Activated T-cell treated with anti-CD3 and anti-CD28 coated beads for 4 hours (primary cell): Measurements from ENCODE around the gene OR10X1.

Experiments used
- DNase-seq: peaks from one replicate; pipeline ENCODE4 v3.0.0-alpha.2; 2020

The OR10X1 gene

GRCh38 chr1:158579733-158580132, at the start of gene OR10X1:
Gene OR10X1, minus strand, starts transcription at chr1:158579899. Its CDS starts 0 bp downstream, at chr1:158579899.
- DNase-seq, result no peak

GRCh38 chr1:158613764-158614163, 34.1 kb upstream of the OR10X1 start:
- DNase-seq, result no peak

GRCh38 chr1:158611916-158612315, 32.2 kb upstream of the OR10X1 start:
- DNase-seq, result no peak

- DNase-seq, result no peak
Measured at GRCh38 chr1:158607296-158607695, 27.6 kb upstream of the OR10X1 start.

GRCh38 chr1:158604968-158605367, 25.3 kb upstream of the OR10X1 start, which contains the start of gene OR10Z1:
Gene OR10Z1, plus strand, starts transcription at chr1:158605268. Its CDS starts 1,171 bp downstream, at chr1:158606439.
- DNase-seq, result no peak

GRCh38 chr1:158600735-158601134, 21.0 kb upstream of the OR10X1 start:
- DNase-seq, result no peak

- DNase-seq, result no peak
Measured at GRCh38 chr1:158586942-158587341, 7.2 kb upstream of the OR10X1 start.

GRCh38 chr1:158583962-158584361, 4.3 kb upstream of the OR10X1 start:
- DNase-seq, result no peak

- no peak for DNase-seq
Measured at GRCh38 chr1:158577561-158577960, 2.1 kb downstream of the OR10X1 start.

GRCh38 chr1:158572226-158572625, 7.5 kb downstream of the OR10X1 start:
- no peak for DNase-seq

- no peak for DNase-seq
Measured at GRCh38 chr1:158570480-158570879, 9.2 kb downstream of the OR10X1 start, which contains the start of gene OR6P1. Gene OR6P1, minus strand, starts transcription at chr1:158570580. Its CDS starts 6,976 bp downstream, at chr1:158563604.

GRCh38 chr1:158564608-158565007, 15.1 kb downstream of the OR10X1 start:
- no peak for DNase-seq

GRCh38 chr1:158563853-158564252, 15.8 kb downstream of the OR10X1 start:
- no peak for DNase-seq

- DNase-seq, result no peak
Measured at GRCh38 chr1:158559696-158560095, 20.0 kb downstream of the OR10X1 start.

- DNase-seq, result no peak
Measured at GRCh38 chr1:158554352-158554751, 25.3 kb downstream of the OR10X1 start, which contains the start of gene OR6Y1. Gene OR6Y1, minus strand, starts transcription at chr1:158554405. Its CDS starts 6,300 bp downstream, at chr1:158548105.

GRCh38 chr1:158552296-158552695, 27.4 kb downstream of the OR10X1 start:
- DNase-seq, result no peak

GRCh38 chr1:158547533-158547932, 32.2 kb downstream of the OR10X1 start:
- DNase-seq, result no peak

GRCh38 chr1:158537609-158538008, 42.1 kb downstream of the OR10X1 start:
- no peak for DNase-seq

GRCh38 chr1:158534496-158534895, 45.2 kb downstream of the OR10X1 start:
- DNase-seq, result no peak
